Ectodermal cell (in vitro differentiated cells): ENCODE measurements around the gene IFITM10.

Experiments used
- H3K27ac ChIP-seq: 2 replicates; pipeline ENCODE4 v1.7.0; 2013; ENCODE audit warnings: mild to moderate bottlenecking, low read depth, low read length; ENCODE audit not compliant: insufficient read depth, poor library complexity, severe bottlenecking
- H3K27me3 ChIP-seq: 2 replicates; pipeline ENCODE4 v1.7.0; 2013; ENCODE audit warnings: mild to moderate bottlenecking, low read length; ENCODE audit not compliant: insufficient read depth, control insufficient read depth, poor library complexity, severe bottlenecking
- H3K36me3 ChIP-seq: one replicate; pipeline ENCODE4 v1.7.0; 2013; ENCODE audit warnings: low read length; ENCODE audit not compliant: control insufficient read depth, insufficient read depth
- H3K4me1 ChIP-seq: one replicate; pipeline ENCODE4 v1.7.0; 2013; ENCODE audit warnings: low read length; ENCODE audit not compliant: control insufficient read depth, insufficient read depth
- H3K4me3 ChIP-seq: 2 replicates; pipeline ENCODE4 v1.7.0; 2013; ENCODE audit warnings: low read depth, low read length, control low read depth; ENCODE audit not compliant: insufficient read depth
- H3K9me3 ChIP-seq: 2 replicates; pipeline ENCODE4 v1.7.0; 2013; ENCODE audit warnings: mild to moderate bottlenecking, low read length, moderate library complexity; ENCODE audit not compliant: control insufficient read depth
- WGBS, 2 experiments: methylation state at CpG; one replicate each; pipeline ENCODE4 v1.1.7; 2013; ENCODE audit warnings: missing lambda C conversion rate in 2 of 2; 5-methylcytosine and 5-hydroxymethylcytosine counted together

The IFITM10 gene

DNA sequence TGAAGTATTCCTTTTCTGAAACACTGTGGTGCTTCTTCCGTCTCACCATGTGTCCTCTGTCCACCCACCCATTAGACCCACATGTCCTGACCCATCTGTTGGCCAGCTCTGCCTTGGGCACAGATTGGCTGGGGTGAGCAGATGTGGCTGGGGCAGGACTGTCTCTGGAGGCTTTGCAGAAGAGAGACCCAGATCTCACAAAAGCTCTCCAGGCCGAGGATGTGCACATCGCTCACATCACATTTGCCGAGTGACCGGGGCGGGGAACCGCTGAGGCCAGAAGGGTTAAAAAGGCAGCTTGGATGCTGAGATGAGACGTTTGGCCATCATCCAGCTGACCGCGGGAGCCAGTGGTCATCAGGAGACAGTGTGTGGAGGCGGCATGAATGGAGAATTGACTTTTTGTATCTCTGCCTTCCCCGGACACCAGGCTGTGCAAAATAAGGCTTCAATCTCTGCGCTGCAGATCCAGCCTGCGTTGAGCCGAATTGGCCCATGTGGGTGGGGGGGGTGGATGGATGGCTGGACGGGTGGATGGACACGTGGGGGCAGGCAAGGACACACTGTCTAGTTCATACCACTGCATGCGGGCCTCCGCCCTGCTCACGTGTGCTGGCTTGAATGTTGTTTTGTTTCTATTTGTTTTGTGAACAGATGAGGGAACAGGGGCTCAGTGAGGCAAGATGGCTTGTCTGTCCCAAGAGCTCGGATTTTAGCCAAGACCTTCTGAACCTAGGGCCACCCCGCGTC, 6.1 kb downstream of the IFITM10 start:
- H3K36me3 ChIP-seq: no peaks in the 10 kb centered on the region
- H3K9me3 ChIP-seq: no peaks in the 10 kb centered on the region
- WGBS, 2 experiments: 87 to 91% methylated on average over 23 of the region's 23 CpGs
- H3K27ac ChIP-seq: no peak overlapping the region
- H3K4me1 ChIP-seq: peaks cover under 1% of the 10 kb centered on the region
- peaks cover 43% of the 10 kb centered on the region for H3K27me3 ChIP-seq
- H3K4me3 ChIP-seq: no peak overlapping the region

DNA sequence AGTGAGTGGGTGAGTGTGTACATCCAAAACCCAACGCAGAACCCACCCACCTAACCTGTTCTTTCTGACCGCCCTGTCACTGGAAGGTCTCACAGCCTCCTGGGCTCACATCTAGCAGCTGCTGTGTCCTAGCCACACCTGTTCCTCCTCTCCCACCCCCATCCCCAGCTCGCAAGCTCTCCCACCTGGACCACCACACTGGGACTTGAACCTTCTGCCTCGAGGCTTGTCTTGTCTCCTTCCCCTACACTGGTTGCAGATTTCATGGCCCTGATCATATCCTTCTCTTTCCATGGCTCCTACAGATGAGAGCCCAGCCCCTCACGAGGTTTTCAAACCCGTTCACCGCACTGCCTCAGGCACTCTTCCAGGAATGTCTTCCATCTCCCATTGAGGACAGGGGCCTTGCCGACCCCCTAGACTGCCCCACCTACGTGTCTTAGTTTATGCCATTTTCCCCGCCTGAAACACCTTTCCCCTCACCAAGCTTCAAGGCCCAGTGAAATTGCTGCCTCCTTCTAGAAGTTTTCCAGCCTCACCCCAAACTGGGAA, 6.7 kb downstream of the IFITM10 start:
- Histone ChIP-seq H3K4me3 (no peak overlapping the region), H3K27ac (no peak overlapping the region), H3K9me3 (no peaks in the 10 kb centered on the region), H3K4me1 (no peaks in the 10 kb centered on the region), H3K36me3 (no peaks in the 10 kb centered on the region), H3K27me3 (peaks cover 38% of the 10 kb centered on the region)
- WGBS, 2 experiments: 83 to 85% methylated on average over 10 of the region's 10 CpGs

DNA sequence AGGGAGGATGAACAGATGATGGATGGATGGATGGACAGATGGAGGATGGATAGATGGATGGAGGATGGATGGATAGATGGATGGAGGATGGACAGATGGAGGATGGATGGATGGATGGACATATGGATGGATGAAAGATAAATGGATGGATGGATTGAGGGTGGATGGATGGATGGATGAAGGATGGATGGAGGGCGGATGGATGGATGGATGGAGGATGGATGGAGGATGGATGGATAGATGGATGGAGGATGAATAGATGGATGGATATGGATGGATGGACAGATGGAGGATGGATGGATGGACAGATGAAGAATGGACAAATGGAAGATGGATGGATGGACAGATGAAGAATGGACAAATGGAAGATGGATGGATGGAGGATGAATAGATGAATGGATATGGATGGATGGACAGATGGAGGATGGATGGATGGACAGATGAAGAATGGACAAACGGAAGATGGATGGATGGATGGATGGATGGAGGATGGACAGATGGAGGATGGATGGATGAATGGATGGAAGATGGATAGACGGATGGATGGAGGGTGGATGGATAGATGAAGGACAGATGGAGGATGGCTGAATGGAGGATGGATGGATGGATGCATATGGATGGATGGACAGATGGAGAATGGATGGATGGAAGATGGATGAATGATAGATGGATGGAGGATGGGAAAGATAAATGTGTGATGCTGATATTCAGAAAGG, 7.4 kb downstream of the IFITM10 start:
- H3K4me1 ChIP-seq: no peaks in the 10 kb centered on the region
- no peak overlapping the region for H3K27ac ChIP-seq
- H3K27me3 ChIP-seq: peaks cover 32% of the 10 kb centered on the region
- WGBS, 2 experiments: 81 to 84% methylated on average over 3 of the region's 3 CpGs
- H3K36me3 ChIP-seq: no peaks in the 10 kb centered on the region
- H3K9me3 ChIP-seq: no peaks in the 10 kb centered on the region
- H3K4me3 ChIP-seq: no peak overlapping the region

DNA sequence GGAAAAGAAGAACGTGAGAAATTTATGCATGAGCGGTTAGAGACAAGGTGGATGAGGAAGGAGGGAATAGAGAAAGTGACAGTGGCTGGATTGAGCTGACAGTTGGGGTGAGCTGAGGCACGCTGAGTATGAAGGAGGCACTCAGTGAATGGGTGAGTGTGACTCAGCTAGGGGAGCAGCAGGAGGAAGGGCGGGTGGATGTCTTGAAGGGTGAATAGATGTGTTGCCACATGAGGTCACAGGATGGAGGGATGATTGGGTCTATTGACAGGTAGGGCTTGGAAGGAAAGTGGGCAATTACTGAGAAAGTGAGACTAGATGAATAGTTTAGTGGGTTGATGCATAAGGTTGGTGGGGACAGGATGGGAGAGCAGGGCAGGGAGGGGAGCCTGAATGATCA, 8.0 kb downstream of the IFITM10 start:
- WGBS, 2 experiments: 63 to 67% methylated on average over 4 of the region's 4 CpGs
- H3K27ac ChIP-seq: no peak overlapping the region
- H3K27me3 ChIP-seq: peaks cover 25% of the 10 kb centered on the region
- no peaks in the 10 kb centered on the region for H3K4me1 ChIP-seq
- no peaks in the 10 kb centered on the region for H3K36me3 ChIP-seq
- H3K9me3 ChIP-seq: no peaks in the 10 kb centered on the region
- H3K4me3 ChIP-seq: no peak overlapping the region

DNA sequence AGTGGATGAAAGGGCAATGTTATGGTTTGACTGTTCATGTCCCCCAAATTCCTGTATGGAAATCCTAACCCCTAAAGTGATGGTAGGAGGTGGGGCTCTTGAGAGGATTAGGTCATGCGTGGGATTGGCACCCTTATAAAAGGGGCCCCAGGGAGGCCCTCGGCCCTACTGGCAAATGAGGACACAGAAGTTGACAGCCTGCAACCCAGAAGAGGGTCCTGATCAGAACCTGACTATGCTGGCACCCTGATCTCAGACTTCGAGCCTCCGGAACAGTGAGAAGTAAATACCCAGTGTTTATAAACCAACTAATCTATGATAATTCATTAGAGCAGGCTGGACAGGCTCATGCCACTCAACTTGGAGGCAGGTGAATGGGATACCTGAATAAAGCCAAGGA, 8.7 kb downstream of the IFITM10 start:
- Histone ChIP-seq H3K36me3 (no peaks in the 10 kb centered on the region), H3K4me3 (no peak overlapping the region), H3K27me3 (peaks cover 19% of the 10 kb centered on the region), H3K4me1 (no peaks in the 10 kb centered on the region), H3K27ac (no peak overlapping the region), H3K9me3 (no peaks in the 10 kb centered on the region)
- WGBS, 2 experiments: 90 to 94% methylated on average over 4 of the region's 4 CpGs

DNA sequence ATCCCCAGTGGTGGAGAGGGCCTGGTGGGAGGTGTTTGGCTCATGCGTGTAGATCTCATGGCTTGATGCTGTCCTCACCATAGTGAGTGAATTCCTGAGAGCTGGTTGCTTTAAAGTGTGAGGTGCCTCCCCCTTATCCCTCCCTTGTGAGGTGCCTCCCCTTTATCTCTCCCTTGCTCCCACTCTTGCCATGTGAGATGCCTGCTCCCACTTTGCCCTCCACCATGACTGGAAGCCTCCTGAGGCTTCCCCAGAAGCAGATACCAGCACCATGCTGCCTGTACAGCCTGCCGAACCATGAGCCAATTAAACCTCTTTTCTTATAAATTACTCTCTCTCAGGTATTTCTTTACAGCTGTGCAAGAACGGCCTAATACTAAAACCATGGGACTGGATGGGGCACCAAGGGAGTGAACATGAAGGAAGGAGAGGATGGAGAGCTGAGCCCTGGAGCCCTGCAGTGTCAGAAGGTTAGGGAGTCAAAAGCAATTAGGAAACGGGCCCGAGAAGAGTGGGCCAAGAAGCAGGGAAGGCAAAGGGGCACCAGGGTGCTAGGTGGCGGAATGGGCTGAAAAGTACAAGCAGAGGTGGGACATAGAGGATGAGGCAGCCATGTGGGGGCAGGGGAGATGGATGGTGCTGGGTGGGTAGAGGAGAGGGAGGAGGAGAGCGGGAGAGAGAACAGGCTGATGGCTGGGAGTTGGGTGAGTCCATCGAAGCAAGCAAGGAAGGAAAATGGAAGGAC, 9.4 kb downstream of the IFITM10 start:
- no peaks in the 10 kb centered on the region for H3K9me3 ChIP-seq
- no peak overlapping the region for H3K4me3 ChIP-seq
- no peaks in the 10 kb centered on the region for H3K4me1 ChIP-seq
- no peaks in the 10 kb centered on the region for H3K36me3 ChIP-seq
- H3K27me3 ChIP-seq: peaks cover 16% of the 10 kb centered on the region
- H3K27ac ChIP-seq: no peak overlapping the region
- WGBS, 2 experiments: 87 to 91% methylated on average over 8 of the region's 8 CpGs

DNA sequence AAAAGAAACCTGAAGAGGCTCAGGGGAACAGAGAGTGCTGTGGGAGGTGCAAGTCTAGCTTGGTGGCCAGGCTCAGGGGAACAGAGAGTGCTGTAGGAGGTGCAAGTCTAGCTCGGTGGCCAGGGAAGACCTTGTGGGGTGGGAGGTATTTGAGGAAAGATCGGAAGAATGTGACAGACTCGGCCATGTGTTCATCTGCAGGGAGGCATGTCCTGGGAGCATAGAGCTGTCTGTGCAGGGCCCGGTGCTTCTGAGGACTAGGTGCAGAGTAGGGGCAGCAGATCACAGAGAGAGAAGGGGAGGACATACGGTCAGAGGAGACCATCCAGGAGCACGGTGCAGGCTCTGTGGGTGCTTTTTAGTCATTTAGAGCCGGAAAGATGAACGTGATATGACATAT, 10.8 kb downstream of the IFITM10 start:
- 83 to 84% methylated on average over 8 of the region's 8 CpGs for WGBS, 2 experiments
- Histone ChIP-seq H3K27me3 (peaks cover 16% of the 10 kb centered on the region), H3K4me3 (no peak overlapping the region), H3K9me3 (no peaks in the 10 kb centered on the region), H3K4me1 (no peaks in the 10 kb centered on the region), H3K36me3 (no peaks in the 10 kb centered on the region), H3K27ac (no peak overlapping the region)

DNA sequence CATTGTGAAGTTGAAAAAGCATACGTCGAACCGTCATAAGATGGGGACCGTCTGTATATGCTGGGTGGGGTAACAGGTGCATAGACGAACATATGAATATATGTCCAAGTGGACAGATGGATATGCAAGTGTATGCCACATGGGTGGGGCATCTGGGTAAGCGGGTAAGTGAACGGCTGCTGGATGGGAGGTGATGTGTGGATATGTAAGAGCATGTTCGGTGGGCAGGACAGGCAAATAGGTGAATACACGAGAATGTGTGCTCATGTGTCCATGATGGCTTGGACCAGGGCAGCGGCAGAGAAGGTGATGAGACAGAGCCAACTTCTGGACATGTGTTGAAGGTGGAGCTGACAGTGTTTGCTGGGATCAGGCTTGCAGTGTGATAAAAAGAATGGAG, 12.0 kb downstream of the IFITM10 start:
- no peaks in the 10 kb centered on the region for H3K4me1 ChIP-seq
- no peaks in the 10 kb centered on the region for H3K36me3 ChIP-seq
- H3K9me3 ChIP-seq: no peaks in the 10 kb centered on the region
- H3K27me3 ChIP-seq: peaks cover 12% of the 10 kb centered on the region
- 93% methylated on average over 10 of the region's 10 CpGs for WGBS, 2 experiments
- H3K27ac ChIP-seq: no peak overlapping the region
- H3K4me3 ChIP-seq: no peak overlapping the region

DNA sequence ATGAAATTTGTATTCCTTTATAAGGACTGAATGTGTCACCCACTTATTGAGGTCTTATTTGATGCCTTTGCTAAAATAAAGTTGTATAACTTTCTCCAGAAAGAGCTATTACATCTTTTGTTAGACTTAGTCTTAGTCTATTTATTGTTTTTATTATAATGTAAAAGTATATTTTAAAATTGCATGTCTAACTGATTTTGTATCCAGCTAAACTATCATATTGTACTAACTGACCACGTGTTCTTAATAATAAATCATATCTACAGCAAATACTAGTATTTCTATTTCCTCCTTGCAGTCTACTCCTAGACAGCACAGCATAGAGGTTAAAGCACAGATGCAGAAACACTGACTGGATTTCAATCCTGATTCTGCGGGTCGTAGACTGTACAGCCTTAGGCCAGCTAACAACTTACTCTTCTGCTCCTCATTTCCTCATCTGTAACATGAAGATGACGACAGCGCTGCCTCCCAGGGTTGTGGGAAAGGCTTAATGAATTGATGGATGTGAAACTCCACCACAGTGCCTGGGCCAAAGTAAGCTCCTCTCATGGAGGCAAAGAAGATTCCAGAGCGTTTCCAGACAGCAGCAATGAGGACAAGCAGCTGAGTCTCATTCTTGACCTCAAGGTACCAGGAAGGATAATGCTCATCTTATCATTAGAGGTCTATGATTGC, 13.2 kb downstream of the IFITM10 start:
- Histone ChIP-seq H3K4me1 (peaks cover under 1% of the 10 kb centered on the region), H3K27ac (no peak overlapping the region), H3K4me3 (no peak overlapping the region), H3K36me3 (no peaks in the 10 kb centered on the region), H3K9me3 (no peaks in the 10 kb centered on the region), H3K27me3 (peaks cover 10% of the 10 kb centered on the region)
- WGBS, 2 experiments: 78 to 90% methylated on average over 6 of the region's 6 CpGs
